BJ (cell line): ENCODE measurements around the gene ARSG. TPM values are rescaled to one million over a fixed set of nuclear protein-coding genes. Genes with fewer than 3 reads are reported as not detected.

Experiments
- CTCF ChIA-PET: fragments of 350-600 bp; formaldehyde crosslinking; extraction: SDS; loops from one replicate; lab custom pipeline; 2021; ENCODE audit warnings: antibody characterized with exemption, inconsistent platforms; lab: Yijun Ruan, JAX
- POLR2A ChIA-PET: fragments of 300-600 bp; sonication (Branson Sonifier 250); formaldehyde crosslinking; extraction: SDS; loops from one replicate; lab custom pipeline; 2021; ENCODE audit warnings: antibody characterized with exemption; lab: Charles Lee
- DNase-seq: peaks from one replicate; pipeline ENCODE4 v3.0.0-alpha.2; 2011; ENCODE audit warnings: low read depth
- H3K27me3 ChIP-seq: 2 replicates; pipeline ENCODE4 v1.6.0; 2011; ENCODE audit warnings: low read length; ENCODE audit not compliant: control insufficient read depth, insufficient read depth
- H3K36me3 ChIP-seq: 2 replicates; pipeline ENCODE4 v1.5.1; 2011; ENCODE audit warnings: low read length; ENCODE audit not compliant: control insufficient read depth, insufficient read depth
- H3K4me3 ChIP-seq: 2 replicates; pipeline ENCODE4 v1.5.1; 2011; ENCODE audit warnings: low read depth, mild to moderate bottlenecking, control low read depth, low read length
- polyA plus RNA-seq: library from polyadenylated mRNA; depleted of rRNA; stranded (reverse); fragments of >200 nt; gene quantifications from 2 replicates; pipeline ENCODE4 v1.2.3, GENCODE V29; 2011
- TF ChIP-seq, protein P1 (sequence below): IDR thresholded peaks from 2 replicates; pipeline ENCODE4 v1.5.1; 2011; ENCODE audit warnings: low read depth, mild to moderate bottlenecking, control low read depth, inconsistent platforms, low read length, moderate library complexity; ENCODE audit not compliant: insufficient read depth

The ARSG gene
- polyA plus RNA-seq, 1 experiment = 3.6 TPM

DNA sequence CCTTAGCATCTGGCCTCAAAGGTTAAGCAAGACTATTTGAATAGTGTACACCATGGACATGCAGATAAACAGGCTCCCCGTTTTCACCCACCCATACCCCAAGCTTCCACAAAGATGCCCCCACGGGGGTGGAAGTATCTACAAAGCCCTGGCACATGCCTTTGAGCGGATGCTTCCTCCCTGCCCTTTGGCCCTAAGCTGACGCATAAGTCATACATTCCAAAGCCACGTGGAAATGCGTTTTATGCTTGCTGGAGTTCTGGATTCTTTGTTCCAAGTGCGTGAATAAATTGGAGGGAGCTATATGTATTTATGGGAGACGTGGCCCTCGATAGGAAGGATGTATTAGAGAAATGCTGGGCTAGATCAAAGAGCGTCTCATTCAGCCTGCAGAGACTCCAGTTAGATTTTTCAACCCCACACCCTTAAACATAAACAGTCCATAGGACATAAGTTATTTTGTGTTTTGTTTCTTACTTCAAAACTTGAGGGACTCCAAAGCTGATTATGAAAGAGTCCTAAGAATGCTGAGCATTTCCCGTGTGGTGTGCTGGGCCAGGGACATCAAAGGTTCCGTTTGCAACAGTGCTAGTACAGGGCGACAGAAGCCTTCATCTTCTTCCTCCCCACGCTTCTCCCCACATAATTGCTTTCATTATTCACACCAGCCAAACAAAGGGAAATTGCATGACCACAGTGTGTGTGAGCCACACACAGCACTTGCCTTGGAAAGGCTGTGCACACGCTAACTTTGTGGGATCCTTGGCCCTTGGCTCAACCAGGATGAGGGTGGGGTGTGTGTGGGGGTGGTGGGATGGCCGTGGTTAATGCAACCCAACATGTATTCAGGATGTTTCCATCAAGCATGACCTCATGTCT is 92.4 kb downstream of the ARSG start:
- POLR2A ChIA-PET = no interaction called here
- CTCF ChIA-PET = interaction anchor here (0.6 to 8.5 kb wide), 3 partner anchors 14 to 87 kb away, joined by 3 to 63 read pairs (median 5); no protein-coding TSS in a partner anchor

DNA sequence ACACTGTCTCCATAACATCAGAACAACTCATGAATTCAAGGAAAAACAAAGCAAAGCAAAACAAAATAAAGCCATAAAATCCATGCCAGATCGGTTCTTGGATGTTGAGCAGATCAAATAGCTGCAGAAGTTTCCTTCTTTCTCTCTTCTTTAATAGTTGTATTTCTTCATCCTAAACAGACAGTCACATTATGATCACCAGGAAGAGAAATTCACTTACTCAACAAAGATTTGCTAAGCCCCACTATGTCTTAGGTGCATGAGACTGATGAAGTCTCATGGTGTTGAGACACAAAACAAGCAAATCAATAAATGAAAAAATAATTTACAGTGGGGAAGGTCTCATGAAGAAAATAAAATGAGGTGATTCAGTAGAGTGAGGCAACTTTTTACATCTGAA is 93.2 kb downstream of the ARSG start:
- CTCF ChIA-PET = interaction anchor here (8.5 kb wide), 1 partner anchor 14 kb away, joined by 63 read pairs; no protein-coding TSS in a partner anchor
- POLR2A ChIA-PET = no interaction called here
- Histone ChIP-seq H3K4me3 (no peak overlapping the region), H3K27me3 (no peaks in the 10 kb centered on the region), H3K36me3 (no peaks in the 10 kb centered on the region)
- TF ChIP-seq, protein P1, sequence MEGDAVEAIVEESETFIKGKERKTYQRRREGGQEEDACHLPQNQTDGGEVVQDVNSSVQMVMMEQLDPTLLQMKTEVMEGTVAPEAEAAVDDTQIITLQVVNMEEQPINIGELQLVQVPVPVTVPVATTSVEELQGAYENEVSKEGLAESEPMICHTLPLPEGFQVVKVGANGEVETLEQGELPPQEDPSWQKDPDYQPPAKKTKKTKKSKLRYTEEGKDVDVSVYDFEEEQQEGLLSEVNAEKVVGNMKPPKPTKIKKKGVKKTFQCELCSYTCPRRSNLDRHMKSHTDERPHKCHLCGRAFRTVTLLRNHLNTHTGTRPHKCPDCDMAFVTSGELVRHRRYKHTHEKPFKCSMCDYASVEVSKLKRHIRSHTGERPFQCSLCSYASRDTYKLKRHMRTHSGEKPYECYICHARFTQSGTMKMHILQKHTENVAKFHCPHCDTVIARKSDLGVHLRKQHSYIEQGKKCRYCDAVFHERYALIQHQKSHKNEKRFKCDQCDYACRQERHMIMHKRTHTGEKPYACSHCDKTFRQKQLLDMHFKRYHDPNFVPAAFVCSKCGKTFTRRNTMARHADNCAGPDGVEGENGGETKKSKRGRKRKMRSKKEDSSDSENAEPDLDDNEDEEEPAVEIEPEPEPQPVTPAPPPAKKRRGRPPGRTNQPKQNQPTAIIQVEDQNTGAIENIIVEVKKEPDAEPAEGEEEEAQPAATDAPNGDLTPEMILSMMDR = no peak
- no peak for DNase-seq

More for the DNA sequence above, 92.4 kb downstream of the ARSG start:
- H3K36me3 ChIP-seq = no peaks in the 10 kb centered on the region
- no peak overlapping the region for H3K4me3 ChIP-seq
- TF ChIP-seq, protein P1 = no peak
- H3K27me3 ChIP-seq = no peaks in the 10 kb centered on the region
- DNase-seq = peak; percentile 69

DNA sequence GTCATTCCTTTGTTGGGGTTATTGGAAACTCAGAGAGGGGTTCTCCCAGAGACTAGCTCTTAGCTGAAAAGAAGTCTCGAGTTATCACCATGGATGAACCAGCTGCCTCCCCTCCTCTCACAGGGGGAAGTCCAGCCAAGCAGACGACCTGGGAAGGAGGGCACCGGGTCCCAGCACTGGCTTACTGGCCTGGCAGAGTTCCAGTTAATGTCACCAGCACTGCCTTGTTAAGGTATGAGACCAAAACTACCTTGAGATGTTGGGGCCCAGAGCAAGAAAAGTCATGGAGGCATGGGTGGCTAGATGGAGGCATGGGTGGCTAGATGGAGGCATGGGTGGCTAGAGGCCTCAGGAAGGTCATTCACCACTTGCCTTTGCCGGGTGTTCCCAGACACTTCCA is 93.6 kb downstream of the ARSG start:
- ChIA-PET CTCF (interaction anchor here (8.5 kb wide), 1 partner anchor 13 kb away, joined by 63 read pairs; no protein-coding TSS in a partner anchor), POLR2A (no interaction called here)
- Histone ChIP-seq H3K36me3 (no peaks in the 10 kb centered on the region), H3K27me3 (no peaks in the 10 kb centered on the region), H3K4me3 (no peak overlapping the region)
- DNase-seq = no peak
- TF ChIP-seq, protein P1 = no peak

DNA sequence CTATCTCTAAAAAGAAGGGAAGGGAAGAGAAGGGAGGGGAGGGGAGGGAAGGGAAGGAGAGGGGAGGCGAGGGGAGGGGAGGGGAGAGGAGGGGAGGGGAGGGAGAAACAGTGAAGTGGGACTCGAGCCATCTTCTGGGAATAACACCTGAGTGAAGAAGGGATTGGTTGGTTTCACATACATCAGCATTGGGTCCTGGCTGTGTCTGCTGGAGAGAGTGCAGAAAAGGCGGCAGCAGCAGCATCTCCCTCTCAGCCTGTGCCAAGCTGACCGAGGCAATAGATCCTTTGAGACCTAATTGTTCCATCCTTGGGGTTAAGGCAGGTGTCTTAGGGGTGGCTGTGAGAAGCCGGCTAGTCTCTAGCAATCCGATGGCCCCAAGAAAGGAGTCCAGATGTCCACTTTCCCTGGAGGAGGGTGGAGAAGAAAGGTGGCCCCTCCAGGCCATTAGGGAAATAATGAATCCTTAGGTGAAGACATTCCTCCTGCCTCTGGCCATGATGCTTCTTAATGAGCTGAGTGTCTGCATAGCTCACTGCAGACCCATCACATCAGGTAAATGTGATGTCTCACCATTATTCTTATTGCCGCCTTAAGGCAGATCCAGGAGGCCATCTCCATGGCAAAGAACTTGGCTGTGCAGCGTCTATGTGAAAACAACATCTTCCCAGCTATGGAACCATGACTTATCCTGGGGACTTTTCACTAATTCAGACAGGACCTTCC is 94.4 kb downstream of the ARSG start:
- no peaks in the 10 kb centered on the region for H3K27me3 ChIP-seq
- TF ChIP-seq, protein P1 = no peak
- ChIA-PET POLR2A (no interaction called here), CTCF (interaction anchor here (8.5 kb wide), 1 partner anchor 12 kb away, joined by 63 read pairs; no protein-coding TSS in a partner anchor)
- no peak for DNase-seq
- H3K4me3 ChIP-seq = no peak overlapping the region
- H3K36me3 ChIP-seq = no peaks in the 10 kb centered on the region
